Parathyroid adenoma (tissue), 2 donors: Measurements from ENCODE around the gene HACE1.

Experiments used
- H2AFZ ChIP-seq: fragments of 300-600 bp; sonication (generic); one replicate; pipeline ENCODE4 v1.7.0; 2017; ENCODE audit warnings: antibody characterized with exemption, mild to moderate bottlenecking
- H3K27ac ChIP-seq: fragments of 300-600 bp; sonication (generic); one replicate; pipeline ENCODE4 v1.7.0; 2017
- H3K27me3 ChIP-seq: fragments of 300-600 bp; sonication (generic); one replicate; pipeline ENCODE4 v1.7.0; 2017; ENCODE audit warnings: low read length; ENCODE audit not compliant: control insufficient read depth, insufficient read depth
- H3K36me3 ChIP-seq: fragments of 300-600 bp; sonication (generic); one replicate; pipeline ENCODE4 v1.7.0; 2017; ENCODE audit warnings: low read length; ENCODE audit not compliant: control insufficient read depth, insufficient read depth
- H3K4me1 ChIP-seq: fragments of 300-600 bp; sonication (generic); one replicate; pipeline ENCODE4 v1.7.0; 2017; ENCODE audit warnings: control low read depth
- H3K4me2 ChIP-seq: fragments of 300-600 bp; sonication (generic); one replicate; pipeline ENCODE4 v1.7.0; 2017; ENCODE audit warnings: low read length
- H3K4me3 ChIP-seq: fragments of 300-600 bp; sonication (generic); one replicate; pipeline ENCODE4 v1.7.0; 2017; ENCODE audit warnings: low read depth, low read length
- H3K79me2 ChIP-seq: fragments of 300-600 bp; sonication (generic); one replicate; pipeline ENCODE4 v1.7.0; 2017; ENCODE audit warnings: control low read depth
- H3K9ac ChIP-seq: fragments of 300-600 bp; sonication (generic); one replicate; pipeline ENCODE4 v1.7.0; 2017; ENCODE audit warnings: mild to moderate bottlenecking
- H3K9me3 ChIP-seq: fragments of 300-600 bp; sonication (generic); one replicate; pipeline ENCODE4 v1.7.0; 2017; ENCODE audit warnings: low read length; ENCODE audit not compliant: control insufficient read depth
- CTCF ChIP-seq: fragments of 300-600 bp; sonication (generic); IDR thresholded peaks from one replicate; pipeline ENCODE4 v1.7.0; 2017; ENCODE audit warnings: antibody characterized with exemption, mild to moderate bottlenecking
- donor health status: primary hyperparathyroidism.

Gene HACE1

GRCh38 chr6:104679971-104680370 lies 179.7 kb downstream of the HACE1 start:
- TF ChIP-seq CTCF, result no peak
- Histone ChIP-seq H3K9ac (no peak overlapping the region), H3K79me2 (no peaks in the 10 kb centered on the region), H3K36me3 (no peaks in the 10 kb centered on the region), H3K4me3 (no peak overlapping the region), H3K4me2 (no peak overlapping the region), H3K9me3 (no peaks in the 10 kb centered on the region), H2AFZ (no peak overlapping the region), H3K27me3 (no peaks in the 10 kb centered on the region), H3K4me1 (no peaks in the 10 kb centered on the region), H3K27ac (no peak overlapping the region)
